Inflammatory macrophage treated with lipopolysaccharide for 4 hours (primary cell): ENCODE measurements around the gene HS3ST5.

Experiments used
- DNase-seq: peaks from one replicate; pipeline ENCODE4 v3.0.0-alpha.2; 2020

The HS3ST5 gene

DNA sequence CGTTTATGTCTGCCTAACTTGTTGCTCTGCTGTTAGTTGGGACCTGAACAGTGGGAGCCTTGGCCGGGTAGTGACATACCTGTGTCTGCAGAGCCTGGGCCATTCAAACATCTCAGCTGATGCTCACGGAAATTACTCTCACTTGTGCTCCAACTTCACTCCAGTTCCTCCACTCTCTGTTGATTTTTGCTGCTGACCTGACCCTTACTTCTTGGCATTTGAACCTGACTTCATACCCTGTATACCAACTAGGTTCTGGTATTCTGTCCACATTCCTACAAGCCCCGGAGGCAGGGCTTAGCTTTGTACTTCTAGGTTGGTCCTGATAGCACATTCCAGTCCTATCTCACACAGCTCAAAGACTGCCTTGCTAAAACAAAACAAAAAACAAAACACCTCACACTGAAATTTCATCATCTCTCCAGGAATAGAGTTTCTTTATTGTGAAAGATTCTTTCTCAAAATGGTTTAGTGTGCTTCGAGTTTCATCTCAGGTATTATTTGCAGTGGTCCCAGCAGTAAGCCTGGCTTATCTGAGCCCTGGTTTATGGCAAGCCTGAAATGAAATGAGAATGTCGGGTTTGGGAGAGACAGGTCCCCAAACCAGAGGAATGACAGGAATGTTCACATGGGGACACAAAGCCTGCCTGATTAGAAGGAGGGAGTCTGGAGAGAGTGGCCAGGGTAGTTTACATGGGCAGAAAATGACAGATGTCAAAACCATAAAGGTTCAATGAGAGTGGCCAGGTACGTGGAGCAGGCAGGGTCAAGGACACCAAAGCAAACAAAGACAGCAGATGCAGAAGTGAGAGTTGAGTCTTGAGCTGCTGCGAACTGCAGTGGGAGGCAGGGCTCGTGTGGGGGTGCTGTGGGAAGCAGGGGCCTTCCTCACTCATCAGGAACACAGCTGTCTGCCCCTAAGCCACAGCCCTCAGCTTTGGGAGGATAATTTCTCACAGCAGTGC lies 197.7 kb downstream of the HS3ST5 start:
- DNase-seq, result no peak

DNA sequence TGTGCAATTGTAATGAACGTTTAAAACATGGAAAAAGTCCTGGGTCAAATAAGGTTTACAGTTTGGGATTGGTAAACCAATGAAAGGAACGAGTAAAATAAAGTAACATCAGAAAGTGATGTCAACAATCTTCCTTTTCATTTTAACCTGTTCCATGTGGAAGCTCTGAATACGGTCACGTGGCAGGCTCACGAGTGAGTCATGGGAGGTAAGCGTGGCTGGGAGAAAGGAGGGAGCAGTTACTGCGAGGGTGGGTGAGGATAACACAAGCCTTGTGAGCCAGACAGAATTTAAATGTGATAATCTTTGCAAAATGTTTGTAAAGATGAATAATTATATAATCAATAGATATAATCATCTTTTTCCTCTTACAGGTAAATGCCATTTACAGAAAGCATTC lies 200.6 kb downstream of the HS3ST5 start:
- no peak for DNase-seq

- DNase-seq, result no peak
Observed at GRCh38 chr6:114140416-114140815, 202.4 kb downstream of the HS3ST5 start.

- DNase-seq, result no peak
Observed at GRCh38 chr6:114138577-114139248, 204.1 kb downstream of the HS3ST5 start.

DNA sequence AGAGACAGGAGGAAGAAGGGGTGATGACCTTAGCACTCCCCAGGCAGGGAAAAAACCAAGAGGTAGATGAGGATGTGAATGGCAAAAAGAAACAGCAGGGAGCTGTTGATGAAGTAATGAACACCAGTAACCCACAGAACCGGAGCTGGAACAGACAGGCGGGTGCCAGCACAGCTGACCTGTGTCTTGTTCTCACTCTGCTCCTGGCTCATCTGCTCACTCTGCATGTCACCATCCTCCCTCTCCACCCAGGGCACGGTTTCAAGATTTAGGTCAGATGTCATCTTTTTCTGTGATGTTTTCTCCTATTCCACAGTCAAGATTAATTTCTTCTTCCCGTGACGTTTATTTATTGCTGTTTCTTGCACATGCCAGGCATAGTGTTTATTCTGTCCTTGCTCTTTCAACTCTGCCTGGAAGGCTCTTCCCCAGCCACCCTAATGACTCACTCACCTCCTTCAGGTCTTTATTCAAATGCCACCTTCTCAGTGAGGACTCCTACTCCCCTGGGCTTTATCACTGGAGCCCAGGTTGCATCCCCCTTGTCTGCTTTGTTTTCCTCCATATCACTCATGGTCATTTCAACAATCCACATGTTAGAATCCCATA lies 207.4 kb downstream of the HS3ST5 start:
- DNase-seq, result no peak

GRCh38 chr6:114133816-114134215 lies 209.0 kb downstream of the HS3ST5 start:
- DNase-seq, result no peak

DNA sequence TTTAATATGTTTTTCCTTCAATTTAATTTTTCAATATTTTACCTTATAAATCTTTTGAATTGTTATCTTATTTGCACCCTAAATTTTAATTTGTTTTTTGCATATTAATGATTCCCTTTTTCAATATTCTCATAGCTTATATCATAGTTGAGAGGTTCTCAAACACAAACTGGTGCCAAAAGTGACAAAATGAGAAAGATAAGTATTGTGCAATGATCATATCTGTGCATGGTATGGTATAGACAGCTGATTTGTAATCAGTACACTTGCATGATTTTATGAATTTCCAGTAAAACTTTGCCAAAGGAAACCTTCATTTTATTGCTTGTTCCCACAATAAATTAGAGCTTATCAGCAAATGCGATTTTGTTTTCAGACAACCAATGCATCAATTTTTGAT lies 210.9 kb downstream of the HS3ST5 start:
- DNase-seq, result no peak

DNA sequence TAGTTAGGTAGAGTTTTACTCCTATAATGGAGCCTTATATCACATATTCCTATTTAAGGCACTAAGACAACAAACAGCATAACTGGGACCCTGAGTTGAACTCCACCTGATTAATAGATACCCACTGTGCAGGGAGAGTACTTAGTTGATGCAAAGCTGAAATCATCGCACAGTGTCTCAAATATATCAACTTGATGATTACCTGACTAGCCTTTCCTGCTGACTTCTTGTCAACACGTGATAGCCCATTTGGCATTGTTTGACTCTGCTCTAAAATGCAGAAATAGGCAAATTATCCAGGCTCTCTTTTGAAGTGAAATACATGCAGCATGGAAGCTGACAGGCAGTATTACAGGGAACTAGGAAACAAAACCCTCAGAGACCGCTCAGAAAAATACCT lies 217.2 kb downstream of the HS3ST5 start:
- no peak for DNase-seq

DNA sequence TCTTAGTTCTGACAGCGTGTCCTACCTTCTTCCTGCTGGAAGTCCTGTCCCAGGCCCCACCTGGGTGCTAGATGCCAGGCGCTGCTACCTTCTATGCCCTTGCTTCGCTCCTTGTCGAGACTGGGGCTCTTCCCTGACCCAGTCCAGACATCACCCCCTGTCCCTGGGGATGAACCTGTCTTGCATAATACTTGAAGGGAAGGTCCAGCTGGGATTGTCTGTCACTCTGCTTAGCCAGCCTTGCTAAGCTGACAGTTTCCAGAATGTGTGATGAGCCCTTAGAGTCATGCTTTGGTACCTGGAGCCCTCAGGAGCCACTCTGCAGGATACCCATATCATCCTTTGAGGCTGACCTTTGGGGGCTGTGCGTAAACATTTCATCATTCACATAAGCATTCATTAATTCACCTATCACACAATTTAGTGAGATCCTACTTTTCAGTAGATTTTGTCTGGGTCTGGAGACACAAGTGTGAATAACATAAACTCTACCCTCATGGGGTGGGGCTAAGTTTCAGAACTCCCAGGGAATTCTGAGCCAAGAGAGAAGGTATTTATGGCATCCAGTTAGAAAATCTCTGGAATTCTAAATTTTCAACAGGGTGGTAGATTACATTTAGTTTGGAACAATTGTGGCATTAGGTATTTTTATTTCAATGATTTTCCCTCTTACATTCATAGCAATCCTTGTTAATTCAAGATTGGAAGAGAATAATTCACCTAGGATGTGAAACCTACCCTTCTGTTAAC lies 220.7 kb downstream of the HS3ST5 start:
- DNase-seq, result no peak

GRCh38 chr6:114119056-114119455 lies 223.8 kb downstream of the HS3ST5 start:
- DNase-seq, result no peak

GRCh38 chr6:114115652-114116051 lies 227.2 kb downstream of the HS3ST5 start:
- DNase-seq, result no peak

GRCh38 chr6:114108119-114109002 lies 234.5 kb downstream of the HS3ST5 start:
- DNase-seq, result peak; percentile 65

- DNase-seq, result no peak
Observed at GRCh38 chr6:114106020-114106419, 236.8 kb downstream of the HS3ST5 start.

- no peak for DNase-seq
Observed at GRCh38 chr6:114101255-114101654, 241.6 kb downstream of the HS3ST5 start.

- DNase-seq, result no peak
Observed at GRCh38 chr6:114100215-114100994, 242.4 kb downstream of the HS3ST5 start.

GRCh38 chr6:114096561-114097172 lies 246.2 kb downstream of the HS3ST5 start:
- DNase-seq, result peak; percentile 52

GRCh38 chr6:114092943-114093342 lies 249.9 kb downstream of the HS3ST5 start:
- no peak for DNase-seq

DNA sequence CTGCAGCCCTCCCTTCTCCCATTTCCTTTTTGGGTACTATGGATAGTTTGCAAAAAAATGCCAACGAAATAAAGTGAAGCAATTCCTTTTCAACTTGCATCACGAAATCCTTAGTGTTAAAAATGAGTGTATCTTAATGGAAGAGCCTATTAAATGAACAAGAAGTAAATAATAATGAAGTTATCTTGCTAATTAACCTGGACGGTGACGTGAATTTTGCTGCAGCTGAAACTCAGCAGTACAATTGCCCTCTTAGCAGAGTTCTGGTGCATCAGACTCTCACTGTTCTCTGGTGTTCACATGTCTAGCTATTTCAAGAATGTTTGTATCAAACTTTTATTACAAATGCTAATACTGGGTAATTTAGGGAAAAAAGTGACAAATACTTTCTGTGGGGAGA lies 252.2 kb downstream of the HS3ST5 start:
- DNase-seq, result no peak

DNA sequence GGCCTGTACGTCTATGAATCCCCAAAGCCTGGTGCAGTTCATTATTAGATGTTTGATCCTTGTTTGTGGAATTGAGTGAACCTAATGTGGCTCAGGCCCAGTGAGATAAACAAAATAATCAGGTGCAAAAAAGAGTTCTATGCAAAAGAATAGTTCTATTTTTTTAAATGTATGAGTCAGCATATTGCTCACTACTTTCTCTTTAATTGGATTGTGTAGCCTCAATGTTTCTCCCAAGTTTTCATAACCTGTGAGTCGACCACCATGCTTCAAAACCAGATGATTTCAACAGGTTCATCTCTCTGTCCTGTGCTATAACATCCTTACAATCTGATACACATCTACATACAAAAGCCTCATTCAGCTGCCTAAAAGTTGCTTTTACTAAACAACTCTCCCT lies 255.3 kb downstream of the HS3ST5 start:
- DNase-seq, result no peak

GRCh38 chr6:114085211-114085610 lies 257.6 kb downstream of the HS3ST5 start:
- no peak for DNase-seq
